Type B pancreatic cell (in vitro differentiated cells): ENCODE measurements around the gene DNAL4. TPM values are rescaled to one million over a fixed set of nuclear protein-coding genes. Genes with fewer than 3 reads are reported as not detected.

ENCODE experiments used
- DNase-seq: peaks from one replicate; pipeline ENCODE4 v3.0.0; 2021; ENCODE audit warnings: mixed read lengths; ENCODE audit not compliant: unreplicated experiment; ENCODE audit errors: extremely low spot score
- H3K27ac Mint-ChIP-seq: 2 replicates; pipeline ENCODE4 v1.8.0; 2021; ENCODE audit warnings: mild to moderate bottlenecking, mixed read lengths
- H3K27me3 Mint-ChIP-seq: 2 replicates; pipeline ENCODE4 v1.8.0; 2021; ENCODE audit warnings: mixed read lengths
- H3K36me3 Mint-ChIP-seq: 2 replicates; pipeline ENCODE4 v1.8.0; 2021; ENCODE audit warnings: mixed read lengths
- H3K4me1 Mint-ChIP-seq: one replicate; pipeline ENCODE4 v1.8.0; 2021; ENCODE audit warnings: mixed read lengths; ENCODE audit not compliant: unreplicated experiment
- H3K4me3 Mint-ChIP-seq: 2 replicates; pipeline ENCODE4 v1.8.0; 2021; ENCODE audit warnings: mild to moderate bottlenecking, mixed read lengths
- H3K9me3 Mint-ChIP-seq: 2 replicates; pipeline ENCODE4 v1.8.0; 2021; ENCODE audit warnings: mixed read lengths
- CTCF ChIP-seq: fragments of 200-600 bp; sonication (generic); conservative IDR thresholded peaks from 2 replicates; pipeline ENCODE4 v1.5.0; 2021; ENCODE audit warnings: antibody characterized with exemption, mild to moderate bottlenecking
- total RNA-seq: library from RNA; stranded (reverse); gene quantifications from 2 replicates; pipeline ENCODE4 v1.2.1, GENCODE V29; 2021; ENCODE audit warnings: low replicate concordance

DNAL4 gene
- total RNA-seq, 1 donor from 2014 or later: 23.9 TPM

- Mint-ChIP-seq H3K4me1 (no peaks in the 10 kb centered on the region), H3K27me3 (peaks cover 66% of the 10 kb centered on the region), H3K36me3 (no peaks in the 10 kb centered on the region), H3K9me3 (no peaks in the 10 kb centered on the region), H3K4me3 (no peak overlapping the region), H3K27ac (no peak overlapping the region)
- no peak for TF ChIP-seq CTCF
- DNase-seq: no peak
These were observed 46.2 kb upstream of the DNAL4 start for GRCh38 chr22:38840129-38840528.

GRCh38 chr22:38839686-38840085 is 45.7 kb upstream of the DNAL4 start:
- no peak for DNase-seq
- peak overlapping the region; percentile 26 for H3K4me3 Mint-ChIP-seq
- no peaks in the 10 kb centered on the region for H3K4me1 Mint-ChIP-seq
- H3K27ac Mint-ChIP-seq: no peak overlapping the region
- TF ChIP-seq CTCF: no peak
- H3K9me3 Mint-ChIP-seq: no peaks in the 10 kb centered on the region
- peaks cover 62% of the 10 kb centered on the region for H3K27me3 Mint-ChIP-seq
- H3K36me3 Mint-ChIP-seq: no peaks in the 10 kb centered on the region

- peaks cover 59% of the 10 kb centered on the region for H3K27me3 Mint-ChIP-seq
- H3K4me1 Mint-ChIP-seq: no peaks in the 10 kb centered on the region
- no peak overlapping the region for H3K4me3 Mint-ChIP-seq
- no peak for TF ChIP-seq CTCF
- no peaks in the 10 kb centered on the region for H3K36me3 Mint-ChIP-seq
- no peak overlapping the region for H3K27ac Mint-ChIP-seq
- H3K9me3 Mint-ChIP-seq: no peaks in the 10 kb centered on the region
- no peak for DNase-seq
These were observed 43.5 kb upstream of the DNAL4 start for GRCh38 chr22:38837414-38837928.

- Mint-ChIP-seq H3K27ac (no peak overlapping the region), H3K9me3 (no peaks in the 10 kb centered on the region), H3K36me3 (no peaks in the 10 kb centered on the region), H3K4me1 (no peaks in the 10 kb centered on the region), H3K27me3 (peaks cover 44% of the 10 kb centered on the region), H3K4me3 (no peak overlapping the region)
- TF ChIP-seq CTCF: no peak
- DNase-seq: no peak
These were observed 42.0 kb upstream of the DNAL4 start for GRCh38 chr22:38835888-38836301.

GRCh38 chr22:38834991-38835390 is 41.0 kb upstream of the DNAL4 start:
- no peak overlapping the region for H3K4me3 Mint-ChIP-seq
- no peak for DNase-seq
- no peak for TF ChIP-seq CTCF
- no peaks in the 10 kb centered on the region for H3K36me3 Mint-ChIP-seq
- peaks cover 35% of the 10 kb centered on the region for H3K27me3 Mint-ChIP-seq
- no peaks in the 10 kb centered on the region for H3K9me3 Mint-ChIP-seq
- no peaks in the 10 kb centered on the region for H3K4me1 Mint-ChIP-seq
- no peak overlapping the region for H3K27ac Mint-ChIP-seq
